Smooth muscle cell (in vitro differentiated cells): ENCODE measurements around the gene CXXC1. TPM values are rescaled to one million over a fixed set of nuclear protein-coding genes. Genes with fewer than 3 reads are reported as not detected.

Experiments used
- DNase-seq: peaks from one replicate; lab custom pipeline; 2025; ENCODE audit not compliant: unreplicated experiment; lab: John Stamatoyannopoulos, UW
- H2AFZ ChIP-seq: fragments of 200-600 bp; sonication (generic); 2 replicates; pipeline ENCODE4 v1.6.0; 2016; ENCODE audit warnings: antibody characterized with exemption, low read depth, mild to moderate bottlenecking
- H3F3A ChIP-seq: fragments of 200-600 bp; sonication (generic); 2 replicates; pipeline ENCODE4 v1.6.0; 2017; ENCODE audit warnings: antibody characterized with exemption, low read depth
- H3K27ac ChIP-seq: fragments of 200-600 bp; sonication (generic); 2 replicates; pipeline ENCODE4 v1.5.1; 2016; ENCODE audit warnings: low read depth, mild to moderate bottlenecking
- H3K27me3 ChIP-seq: fragments of 200-600 bp; sonication (generic); 2 replicates; pipeline ENCODE4 v1.6.1; 2016; ENCODE audit warnings: low read depth, mild to moderate bottlenecking
- H3K36me3 ChIP-seq: fragments of 200-600 bp; sonication (generic); 2 replicates; pipeline ENCODE4 v1.5.1; 2016; ENCODE audit warnings: low read depth
- H3K4me1 ChIP-seq: fragments of 200-600 bp; sonication (generic); 2 replicates; pipeline ENCODE4 v1.5.1; 2016; ENCODE audit warnings: low read depth
- H3K4me2 ChIP-seq: fragments of 200-600 bp; sonication (generic); 2 replicates; pipeline ENCODE4 v1.6.0; 2016; ENCODE audit warnings: mild to moderate bottlenecking
- H3K4me3 ChIP-seq: fragments of 200-600 bp; sonication (generic); 2 replicates; pipeline ENCODE4 v1.5.1; 2016; ENCODE audit warnings: mild to moderate bottlenecking
- H3K79me2 ChIP-seq: fragments of 200-600 bp; sonication (generic); 2 replicates; pipeline ENCODE4 v1.6.0; 2016; ENCODE audit warnings: low read depth, mild to moderate bottlenecking
- H3K9ac ChIP-seq: fragments of 200-600 bp; sonication (generic); 2 replicates; pipeline ENCODE4 v1.6.0; 2016; ENCODE audit warnings: low read depth
- H3K9me3 ChIP-seq: fragments of 200-600 bp; sonication (generic); replicated peaks from 2 replicates; pipeline ENCODE4 v1.5.1; 2016; ENCODE audit warnings: low read depth
- H4K20me1 ChIP-seq: fragments of 200-600 bp; sonication (generic); 2 replicates; pipeline ENCODE4 v1.6.0; 2016; ENCODE audit warnings: low read depth
- WGBS: methylation state at CpG from one replicate; pipeline ENCODE4 v1.1.7; 2016; ENCODE audit warnings: low lambda C conversion rate; 5-methylcytosine and 5-hydroxymethylcytosine counted together
- polyA plus RNA-seq: library from polyadenylated mRNA; unstranded; fragments of >200 nt; fragmentation: Nextera tagmentation; extraction: Ambion mirVana; gene quantifications from 2 replicates; pipeline ENCODE4 v1.2.1, GENCODE V29; 2016
- total RNA-seq: library from RNA; depleted of rRNA; stranded (reverse); fragments of >200 nt; gene quantifications from 2 replicates; pipeline ENCODE4 v1.2.3, GENCODE V29; 2014
- TF ChIP-seq, protein P1 (sequence below): fragments of 200-600 bp; sonication (generic); IDR thresholded peaks from 2 replicates; pipeline ENCODE4 v1.5.1; 2017; ENCODE audit warnings: borderline replicate concordance, mild to moderate bottlenecking, antibody characterized with exemption; ENCODE audit not compliant: insufficient read depth, poor library complexity, severe bottlenecking

CXXC1 gene
- total and polyA plus RNA-seq, 2 experiments from 2014 or later, result 15.4 to 39.6 TPM

- no peak for DNase-seq
Observed at GRCh38 chr18:50268022-50268747, 19.3 kb downstream of the CXXC1 start.

GRCh38 chr18:50266248-50266704 is 21.2 kb downstream of the CXXC1 start, which contains the start of gene CFAP53:
Gene CFAP53, minus strand, starts transcription at chr18:50266495. Its CDS starts 91 bp downstream, at chr18:50266404.
- Histone ChIP-seq H3K4me2 (peak within 1 kb of the TSS; percentile 89), H4K20me1 (no peaks in the 10 kb centered on the region), H3K4me3 (peak within 1 kb of the TSS; percentile 73), H3F3A (peaks cover 19% of the 10 kb centered on the region), H3K36me3 (peaks cover 6% of the 10 kb centered on the region), H2AFZ (peak within 1 kb of the TSS; percentile 57), H3K27me3 (peaks cover 4% of the 10 kb centered on the region), H3K27ac (peak within 1 kb of the TSS; percentile 65), H3K9me3 (no peaks in the 10 kb centered on the region), H3K79me2 (no peaks in the 10 kb centered on the region), H3K4me1 (peaks cover 8% of the 10 kb centered on the region), H3K9ac (peak within 1 kb of the TSS; percentile 66)
- TF ChIP-seq, protein P1, sequence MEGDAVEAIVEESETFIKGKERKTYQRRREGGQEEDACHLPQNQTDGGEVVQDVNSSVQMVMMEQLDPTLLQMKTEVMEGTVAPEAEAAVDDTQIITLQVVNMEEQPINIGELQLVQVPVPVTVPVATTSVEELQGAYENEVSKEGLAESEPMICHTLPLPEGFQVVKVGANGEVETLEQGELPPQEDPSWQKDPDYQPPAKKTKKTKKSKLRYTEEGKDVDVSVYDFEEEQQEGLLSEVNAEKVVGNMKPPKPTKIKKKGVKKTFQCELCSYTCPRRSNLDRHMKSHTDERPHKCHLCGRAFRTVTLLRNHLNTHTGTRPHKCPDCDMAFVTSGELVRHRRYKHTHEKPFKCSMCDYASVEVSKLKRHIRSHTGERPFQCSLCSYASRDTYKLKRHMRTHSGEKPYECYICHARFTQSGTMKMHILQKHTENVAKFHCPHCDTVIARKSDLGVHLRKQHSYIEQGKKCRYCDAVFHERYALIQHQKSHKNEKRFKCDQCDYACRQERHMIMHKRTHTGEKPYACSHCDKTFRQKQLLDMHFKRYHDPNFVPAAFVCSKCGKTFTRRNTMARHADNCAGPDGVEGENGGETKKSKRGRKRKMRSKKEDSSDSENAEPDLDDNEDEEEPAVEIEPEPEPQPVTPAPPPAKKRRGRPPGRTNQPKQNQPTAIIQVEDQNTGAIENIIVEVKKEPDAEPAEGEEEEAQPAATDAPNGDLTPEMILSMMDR, result no peak
- 4% methylated on average over 17 of the region's 37 CpGs for WGBS
- DNase-seq, result peak; percentile 57

More at GRCh38 chr18:50268022-50268747, 19.3 kb downstream of the CXXC1 start:
- Histone ChIP-seq H3K9ac (peak overlapping the region; percentile 65), H3K4me2 (peak overlapping the region; percentile 81), H3K4me1 (peaks cover 8% of the 10 kb centered on the region), H3K36me3 (peaks cover 10% of the 10 kb centered on the region), H2AFZ (no peak overlapping the region), H3F3A (peaks cover 23% of the 10 kb centered on the region), H3K27me3 (no peaks in the 10 kb centered on the region), H4K20me1 (no peaks in the 10 kb centered on the region), H3K9me3 (no peaks in the 10 kb centered on the region), H3K4me3 (peak overlapping the region; percentile 51), H3K27ac (peak overlapping the region; percentile 65), H3K79me2 (no peaks in the 10 kb centered on the region)
- TF ChIP-seq, protein P1, result peak; percentile 66
- WGBS, result 23% methylated on average over 56 of the region's 56 CpGs

GRCh38 chr18:50262977-50263376 is 24.5 kb downstream of the CXXC1 start:
- H3K4me3 ChIP-seq, result no peak overlapping the region
- no peaks in the 10 kb centered on the region for H3K79me2 ChIP-seq
- no peaks in the 10 kb centered on the region for H3K36me3 ChIP-seq
- no peak for DNase-seq
- H3K4me2 ChIP-seq, result no peak overlapping the region
- H2AFZ ChIP-seq, result no peak overlapping the region
- no peak overlapping the region for H3K9ac ChIP-seq
- H3F3A ChIP-seq, result peaks cover 7% of the 10 kb centered on the region
- no peaks in the 10 kb centered on the region for H3K9me3 ChIP-seq
- peaks cover 8% of the 10 kb centered on the region for H3K4me1 ChIP-seq
- TF ChIP-seq, protein P1, result no peak
- H3K27me3 ChIP-seq, result peaks cover 4% of the 10 kb centered on the region
- H3K27ac ChIP-seq, result no peak overlapping the region
- no peaks in the 10 kb centered on the region for H4K20me1 ChIP-seq
